IMR-90 (cell line): ENCODE results near the gene IGFBP5.

Experiments
- BHLHE40 ChIP-seq: fragments of 150-350 bp; IDR thresholded peaks from 2 replicates; pipeline ENCODE4 v1.6.1; 2016; ENCODE audit warnings: mild to moderate bottlenecking, low read depth, low read length
- CEBPB ChIP-seq: IDR thresholded peaks from 2 replicates; pipeline ENCODE4 v1.6.1; 2012; ENCODE audit warnings: low read depth, low read length, improper control_type of control experiment
- CHD1 ChIP-seq: IDR thresholded peaks from 2 replicates; pipeline ENCODE4 v1.6.1; 2012; ENCODE audit warnings: low read depth, low read length, improper control_type of control experiment
- FOS ChIP-seq: fragments of 150-350 bp; IDR thresholded peaks from 2 replicates; pipeline ENCODE4 v1.6.1; 2016; ENCODE audit warnings: low read depth, low read length
- MAZ ChIP-seq: IDR thresholded peaks from 2 replicates; pipeline ENCODE4 v1.6.1; 2012; ENCODE audit warnings: low read depth, mild to moderate bottlenecking, low read length, improper control_type of control experiment, moderate library complexity, borderline replicate concordance
- MXI1 ChIP-seq: IDR thresholded peaks from 2 replicates; pipeline ENCODE4 v1.6.1; 2012; ENCODE audit warnings: low read depth, mild to moderate bottlenecking, low read length, moderate library complexity, borderline replicate concordance
- NFE2L2 ChIP-seq: fragments of 150-350 bp; IDR thresholded peaks from 2 replicates; pipeline ENCODE4 v1.6.1; 2016; ENCODE audit warnings: low read depth, mild to moderate bottlenecking, low read length
- POLR2A ChIP-seq: IDR thresholded peaks from 2 replicates; pipeline ENCODE4 v1.6.1; 2012; ENCODE audit warnings: mild to moderate bottlenecking, low read depth, low read length
- RAD21 ChIP-seq: IDR thresholded peaks from 2 replicates; pipeline ENCODE4 v1.6.1; 2012; ENCODE audit warnings: low read length, improper control_type of control experiment
- RFX5 ChIP-seq: IDR thresholded peaks from 2 replicates; pipeline ENCODE4 v1.8.0; 2012; ENCODE audit warnings: low read depth, mild to moderate bottlenecking, low read length, moderate library complexity
- SMC3 ChIP-seq: fragments of 150-350 bp; IDR thresholded peaks from 2 replicates; pipeline ENCODE4 v1.6.1; 2016; ENCODE audit warnings: low read depth, mild to moderate bottlenecking, antibody characterized with exemption, low read length, moderate library complexity
- TF ChIP-seq, protein P1 (sequence below): conservative IDR thresholded peaks from 2 replicates; pipeline ENCODE4 v1.5.1; 2012; ENCODE audit warnings: mild to moderate bottlenecking, low read depth, low read length, improper control_type of control experiment
- TF ChIP-seq, protein P2 (sequence below): fragments of 150-350 bp; IDR thresholded peaks from 2 replicates; pipeline ENCODE4 v1.6.1; 2017; ENCODE audit warnings: mild to moderate bottlenecking, antibody characterized with exemption, low read length, low read depth
- TF ChIP-seq, protein P3 (sequence below): fragments of 150-350 bp; IDR thresholded peaks from 2 replicates; pipeline ENCODE4 v1.6.1; 2016; ENCODE audit warnings: low read depth, mild to moderate bottlenecking, low read length, moderate library complexity, borderline replicate concordance

DNA sequence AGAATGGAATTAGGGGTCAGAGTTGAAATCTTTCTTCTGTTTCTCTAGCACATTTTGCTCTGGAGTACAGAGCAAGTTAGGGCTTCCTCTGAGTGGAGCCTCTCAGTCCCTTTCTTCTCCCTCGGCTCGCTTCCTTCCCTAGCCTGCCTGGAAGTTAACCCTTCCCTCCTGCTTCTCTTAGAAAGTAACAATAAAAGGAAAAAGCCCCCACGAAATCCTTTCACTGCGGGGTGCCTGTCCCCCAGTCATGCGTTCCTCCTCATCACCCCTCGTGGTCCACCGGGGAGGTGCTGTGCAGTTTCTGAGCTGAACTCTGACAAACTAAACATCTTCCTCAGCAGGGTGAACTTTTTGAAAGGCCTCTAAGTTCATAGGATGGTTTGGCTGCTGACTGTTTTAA lies 60.2 kb downstream of the IGFBP5 start:
- TF ChIP-seq NFE2L2 (no peak), POLR2A (no peak), RFX5 (no peak), SMC3 (no peak), BHLHE40 (no peak), MXI1 (no peak), CEBPB (no peak), CHD1 (no peak), RAD21 (no peak), FOS (no peak), MAZ (no peak)
- TF ChIP-seq, protein P1, sequence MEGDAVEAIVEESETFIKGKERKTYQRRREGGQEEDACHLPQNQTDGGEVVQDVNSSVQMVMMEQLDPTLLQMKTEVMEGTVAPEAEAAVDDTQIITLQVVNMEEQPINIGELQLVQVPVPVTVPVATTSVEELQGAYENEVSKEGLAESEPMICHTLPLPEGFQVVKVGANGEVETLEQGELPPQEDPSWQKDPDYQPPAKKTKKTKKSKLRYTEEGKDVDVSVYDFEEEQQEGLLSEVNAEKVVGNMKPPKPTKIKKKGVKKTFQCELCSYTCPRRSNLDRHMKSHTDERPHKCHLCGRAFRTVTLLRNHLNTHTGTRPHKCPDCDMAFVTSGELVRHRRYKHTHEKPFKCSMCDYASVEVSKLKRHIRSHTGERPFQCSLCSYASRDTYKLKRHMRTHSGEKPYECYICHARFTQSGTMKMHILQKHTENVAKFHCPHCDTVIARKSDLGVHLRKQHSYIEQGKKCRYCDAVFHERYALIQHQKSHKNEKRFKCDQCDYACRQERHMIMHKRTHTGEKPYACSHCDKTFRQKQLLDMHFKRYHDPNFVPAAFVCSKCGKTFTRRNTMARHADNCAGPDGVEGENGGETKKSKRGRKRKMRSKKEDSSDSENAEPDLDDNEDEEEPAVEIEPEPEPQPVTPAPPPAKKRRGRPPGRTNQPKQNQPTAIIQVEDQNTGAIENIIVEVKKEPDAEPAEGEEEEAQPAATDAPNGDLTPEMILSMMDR: no peak
- TF ChIP-seq, protein P2, sequence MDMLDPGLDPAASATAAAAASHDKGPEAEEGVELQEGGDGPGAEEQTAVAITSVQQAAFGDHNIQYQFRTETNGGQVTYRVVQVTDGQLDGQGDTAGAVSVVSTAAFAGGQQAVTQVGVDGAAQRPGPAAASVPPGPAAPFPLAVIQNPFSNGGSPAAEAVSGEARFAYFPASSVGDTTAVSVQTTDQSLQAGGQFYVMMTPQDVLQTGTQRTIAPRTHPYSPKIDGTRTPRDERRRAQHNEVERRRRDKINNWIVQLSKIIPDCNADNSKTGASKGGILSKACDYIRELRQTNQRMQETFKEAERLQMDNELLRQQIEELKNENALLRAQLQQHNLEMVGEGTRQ: no peak
- TF ChIP-seq, protein P3, sequence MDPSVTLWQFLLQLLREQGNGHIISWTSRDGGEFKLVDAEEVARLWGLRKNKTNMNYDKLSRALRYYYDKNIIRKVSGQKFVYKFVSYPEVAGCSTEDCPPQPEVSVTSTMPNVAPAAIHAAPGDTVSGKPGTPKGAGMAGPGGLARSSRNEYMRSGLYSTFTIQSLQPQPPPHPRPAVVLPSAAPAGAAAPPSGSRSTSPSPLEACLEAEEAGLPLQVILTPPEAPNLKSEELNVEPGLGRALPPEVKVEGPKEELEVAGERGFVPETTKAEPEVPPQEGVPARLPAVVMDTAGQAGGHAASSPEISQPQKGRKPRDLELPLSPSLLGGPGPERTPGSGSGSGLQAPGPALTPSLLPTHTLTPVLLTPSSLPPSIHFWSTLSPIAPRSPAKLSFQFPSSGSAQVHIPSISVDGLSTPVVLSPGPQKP: no peak
